ENCODE data around the gene SPOPL.
A peak's percentile ranks its signal among the peaks of the same experiment; 100 is the strongest.

The SPOPL gene

GRCh38 chr2:138515092-138515491 lies 13.5 kb downstream of the SPOPL start:
- no peak overlapping the region for H3K4me3 ChIP-seq (replicated peaks; ENCODE audit: insufficient read depth, low read length)
- peak in 1 of 2 experiments; percentile 63 for DNase-seq (ENCODE audit: low read depth in 1 of 2, low spot score in 1 of 2)
- TF ChIP-seq SPI1 (IDR thresholded peaks at IDR 0.05; ENCODE audit: borderline replicate concordance, low read depth) (no peak), GABPA (IDR thresholded peaks at IDR 0.05; ENCODE audit: low read depth) (no peak), REST (IDR thresholded peaks at IDR 0.05; ENCODE audit: insufficient replicate concordance, low read depth) (no peak)
- H3K27me3 ChIP-seq (ENCODE audit: insufficient read depth, poor library complexity, severe bottlenecking) = no peaks in the 10 kb centered on the region
- H3K27ac ChIP-seq (replicated peaks) = peak overlapping the region; percentile 21

GRCh38 chr2:138516030-138516704 lies 14.6 kb downstream of the SPOPL start:
- no peaks in the 10 kb centered on the region for H3K27me3 ChIP-seq (ENCODE audit: insufficient read depth, poor library complexity, severe bottlenecking)
- no peak for TF ChIP-seq REST (IDR thresholded peaks at IDR 0.05; ENCODE audit: insufficient replicate concordance, low read depth)
- TF ChIP-seq GABPA (IDR thresholded peaks at IDR 0.05; ENCODE audit: low read depth) = no peak
- TF ChIP-seq CTCF (IDR thresholded peaks at IDR 0.05; ENCODE audit: insufficient read depth, low read length) = no peak
- peak; percentile 19; the same call in 1 of the 2 replicates for TF ChIP-seq SPI1 (IDR thresholded peaks at IDR 0.05; ENCODE audit: borderline replicate concordance, low read depth)
- no peak for TF ChIP-seq POLR2AphosphoS5 (IDR thresholded peaks at IDR 0.05; ENCODE audit: low read depth)
- no peak for DNase-seq (ENCODE audit: low read depth in 1 of 2, low spot score in 1 of 2)
- no peak overlapping the region for H3K27ac ChIP-seq (replicated peaks)
- no peak overlapping the region for H3K4me3 ChIP-seq (replicated peaks; ENCODE audit: insufficient read depth, low read length)

- DNase-seq (ENCODE audit: low read depth in 1 of 2, low spot score in 1 of 2) = no peak
- Histone ChIP-seq H3K27ac (replicated peaks) (no peak overlapping the region), H3K4me3 (replicated peaks; ENCODE audit: insufficient read depth, low read length) (no peak overlapping the region), H3K27me3 (ENCODE audit: insufficient read depth, poor library complexity, severe bottlenecking) (no peaks in the 10 kb centered on the region)
- TF ChIP-seq SPI1 (IDR thresholded peaks at IDR 0.05; ENCODE audit: borderline replicate concordance, low read depth) (no peak), REST (IDR thresholded peaks at IDR 0.05; ENCODE audit: insufficient replicate concordance, low read depth) (no peak), CTCF (IDR thresholded peaks at IDR 0.05; ENCODE audit: insufficient read depth, low read length) (no peak), GABPA (IDR thresholded peaks at IDR 0.05; ENCODE audit: low read depth) (no peak), POLR2AphosphoS5 (IDR thresholded peaks at IDR 0.05; ENCODE audit: low read depth) (no peak)
Measured at GRCh38 chr2:138518860-138519259, 17.3 kb downstream of the SPOPL start.
